Effector memory CD8-positive, alpha-beta T cell (primary cell): Measurements from ENCODE around the gene SMCO2.

Experiments used
- ATAC-seq: fragments of 150-1000 bp; cut with Tn5 transposase; replicated peaks from 2 replicates; pipeline ENCODE4 v1.10.0; 2021; ENCODE audit warnings: mild to moderate bottlenecking, moderate library complexity
- DNase-seq, 3 experiments: peaks; one replicate each; pipeline ENCODE4 v3.0.0; 2021
- H3K27ac Mint-ChIP-seq, 2 donors: one replicate each; pipeline ENCODE4 v1.8.0; 2022; ENCODE audit warnings: mild to moderate bottlenecking in 2 of 2, mixed read lengths in 2 of 2, moderate library complexity in 2 of 2
- H3K27me3 Mint-ChIP-seq, 2 donors: one replicate each; pipeline ENCODE4 v1.8.0; 2022; ENCODE audit warnings: mixed read lengths in 2 of 2
- H3K36me3 Mint-ChIP-seq: one replicate; pipeline ENCODE4 v1.8.0; 2022; ENCODE audit warnings: mild to moderate bottlenecking, moderate library complexity, mixed read lengths; ENCODE audit not compliant: insufficient read depth
- H3K4me1 Mint-ChIP-seq, 2 donors: one replicate each; pipeline ENCODE4 v1.8.0; 2022; ENCODE audit warnings: low read depth in 2 of 2, mixed read lengths in 2 of 2
- H3K4me3 Mint-ChIP-seq, 2 donors: one replicate each; pipeline ENCODE4 v1.8.0; 2022; ENCODE audit warnings: mild to moderate bottlenecking in 2 of 2, mixed read lengths in 2 of 2, moderate library complexity in 2 of 2
- H3K9me3 Mint-ChIP-seq, 2 donors: one replicate each; pipeline ENCODE4 v1.8.0; 2022; ENCODE audit warnings: mixed read lengths in 2 of 2
- total RNA-seq, 9 experiments: gene quantifications; one replicate each; lab custom pipeline; 2026; lab: John Stamatoyannopoulos, UW

Gene SMCO2
- total RNA-seq = 0 to 0.39 (median 0) reads per million in 9 experiments

DNA sequence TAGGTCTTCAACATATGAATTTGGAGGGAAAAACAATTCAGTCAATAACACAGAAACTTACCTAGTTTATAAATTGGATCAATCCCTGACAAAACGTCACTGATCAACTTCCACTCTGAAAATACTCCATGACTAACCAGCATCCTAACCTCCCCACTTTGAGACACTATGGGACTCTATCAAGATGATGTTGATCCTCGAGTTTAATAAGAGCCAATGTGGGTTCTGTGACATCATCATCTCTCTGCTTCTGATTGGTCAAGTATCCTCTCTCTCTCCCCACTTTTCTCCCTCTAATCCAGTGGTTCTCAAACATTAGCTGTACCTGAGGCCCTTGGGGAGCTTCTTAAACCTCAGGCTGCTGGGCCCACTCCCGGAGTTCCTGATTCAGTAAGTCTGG lies at the start of gene SMCO2:
TSS of gene SMCO2 (plus strand) at position 301 of the 400 bp plus-strand sequence. CDS start 23,896 bp downstream, outside the sequence.
- Mint-ChIP-seq H3K9me3 (peaks cover 2 to 14% of the 10 kb centered on the region in 2 donors), H3K4me3 (no peak within 1 kb of the TSS), H3K36me3 (no peaks in the 10 kb centered on the region), H3K27me3 (peaks cover 10 to 30% of the 10 kb centered on the region in 2 donors), H3K27ac (no peak within 1 kb of the TSS), H3K4me1 (no peaks in the 10 kb centered on the region)
- DNase-seq (no peak), ATAC-seq (no peak)

DNA sequence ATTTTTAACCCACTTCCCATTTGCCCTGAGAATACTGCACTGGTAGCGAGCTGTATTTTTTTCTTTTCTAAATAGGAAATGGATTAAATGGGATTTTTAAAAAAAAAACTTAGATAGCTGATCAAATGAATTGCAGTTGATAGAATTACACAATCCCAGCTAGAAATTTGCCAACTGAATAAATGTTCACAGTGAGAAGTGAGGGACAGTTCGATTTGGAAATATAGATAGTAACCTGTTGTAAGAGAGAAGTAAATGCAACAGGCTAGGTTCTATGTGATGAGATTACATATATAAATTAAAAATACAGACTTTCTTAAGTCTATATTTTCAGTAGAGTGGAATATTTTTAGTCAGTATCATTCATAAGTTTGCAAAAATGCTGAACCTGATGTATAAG lies 48.1 kb upstream of the SMCO2 start:
- no peaks in the 10 kb centered on the region for H3K9me3 Mint-ChIP-seq
- DNase-seq (no peak), ATAC-seq (no peak)
- no peak overlapping the region for H3K27ac Mint-ChIP-seq
- no peaks in the 10 kb centered on the region for H3K4me1 Mint-ChIP-seq
- no peak overlapping the region for H3K4me3 Mint-ChIP-seq
- H3K36me3 Mint-ChIP-seq = no peaks in the 10 kb centered on the region
- H3K27me3 Mint-ChIP-seq = peaks cover 0 to 5% of the 10 kb centered on the region in 2 donors

DNA sequence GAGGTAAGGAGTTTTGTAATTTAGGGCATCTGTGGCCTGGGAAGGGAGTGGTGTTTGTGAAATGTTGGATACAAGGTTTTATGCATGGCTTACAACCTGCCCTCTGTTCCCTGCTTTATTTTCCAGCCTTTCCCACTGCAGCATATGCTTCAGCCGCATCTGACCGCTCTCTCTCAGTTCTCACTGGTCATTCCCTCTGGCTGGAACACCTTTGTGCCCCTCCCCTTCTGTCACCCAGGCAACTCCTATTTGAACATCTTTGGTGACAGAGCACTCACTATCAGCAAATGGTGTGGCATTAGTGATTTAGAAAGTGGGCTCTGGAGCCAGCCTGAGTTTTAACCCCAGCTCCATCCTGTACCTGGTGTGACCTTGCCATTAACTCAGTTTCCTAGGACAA lies 47.5 kb upstream of the SMCO2 start:
- H3K4me1 Mint-ChIP-seq = no peaks in the 10 kb centered on the region
- ATAC-seq (no peak), DNase-seq (no peak)
- no peak overlapping the region for H3K4me3 Mint-ChIP-seq
- H3K9me3 Mint-ChIP-seq = no peaks in the 10 kb centered on the region
- no peaks in the 10 kb centered on the region for H3K36me3 Mint-ChIP-seq
- H3K27me3 Mint-ChIP-seq = peaks cover 0 to 5% of the 10 kb centered on the region in 2 donors
- no peak overlapping the region for H3K27ac Mint-ChIP-seq

DNA sequence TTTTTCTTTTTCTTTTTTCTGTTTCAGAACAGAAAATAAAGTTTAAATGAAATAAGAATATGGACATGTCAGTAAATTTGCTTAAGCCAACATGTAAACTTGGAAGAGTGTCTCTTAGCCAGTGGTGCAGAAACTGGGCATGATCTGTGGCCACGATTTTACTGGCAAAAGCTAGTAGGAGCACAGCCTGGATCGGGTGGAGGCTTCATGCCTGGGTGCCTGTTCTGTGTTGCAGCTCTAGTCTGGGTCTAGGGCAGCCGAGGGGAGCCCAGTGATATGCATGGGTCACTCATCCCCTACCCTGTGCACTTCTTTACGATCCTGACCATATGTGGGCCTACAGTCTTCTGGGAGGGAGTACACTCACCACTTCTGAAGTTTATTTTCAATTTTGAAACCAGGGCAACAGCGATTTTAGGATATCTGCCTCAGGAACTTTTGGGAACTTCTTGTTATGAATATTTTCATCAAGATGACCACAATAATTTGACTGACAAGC lies 45.6 kb upstream of the SMCO2 start:
- DNase-seq (no peak), ATAC-seq (no peak)
- Mint-ChIP-seq H3K9me3 (no peaks in the 10 kb centered on the region), H3K27me3 (peaks cover 0 to 4% of the 10 kb centered on the region in 2 donors), H3K27ac (no peak overlapping the region), H3K4me3 (no peak overlapping the region), H3K36me3 (no peaks in the 10 kb centered on the region), H3K4me1 (no peaks in the 10 kb centered on the region)

DNA sequence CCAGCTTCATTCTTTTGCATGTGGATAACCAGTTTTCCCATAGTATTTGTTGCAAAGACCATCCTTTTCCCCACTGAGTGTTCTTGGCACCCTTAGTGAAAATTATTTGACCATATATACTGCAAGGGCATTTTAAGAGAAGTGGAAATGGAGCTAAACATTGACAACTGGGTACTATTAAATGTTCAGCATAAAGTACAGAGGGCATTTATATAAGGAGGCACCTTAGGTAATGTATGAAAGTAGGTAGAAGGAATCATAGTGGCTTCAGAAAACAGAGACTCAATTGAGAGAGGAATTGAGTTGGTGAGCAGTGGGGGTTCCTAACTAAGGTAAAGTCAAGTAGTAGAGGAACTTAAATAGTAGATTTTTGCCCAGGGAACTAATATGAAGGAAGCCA lies 34.5 kb upstream of the SMCO2 start:
- ATAC-seq = no peak
- peaks cover 0 to 4% of the 10 kb centered on the region in 2 donors for H3K27me3 Mint-ChIP-seq
- H3K4me3 Mint-ChIP-seq = no peak overlapping the region
- no peaks in the 10 kb centered on the region for H3K36me3 Mint-ChIP-seq
- H3K9me3 Mint-ChIP-seq = no peaks in the 10 kb centered on the region
- DNase-seq = no peak
- H3K4me1 Mint-ChIP-seq = no peaks in the 10 kb centered on the region
- no peak overlapping the region for H3K27ac Mint-ChIP-seq

DNA sequence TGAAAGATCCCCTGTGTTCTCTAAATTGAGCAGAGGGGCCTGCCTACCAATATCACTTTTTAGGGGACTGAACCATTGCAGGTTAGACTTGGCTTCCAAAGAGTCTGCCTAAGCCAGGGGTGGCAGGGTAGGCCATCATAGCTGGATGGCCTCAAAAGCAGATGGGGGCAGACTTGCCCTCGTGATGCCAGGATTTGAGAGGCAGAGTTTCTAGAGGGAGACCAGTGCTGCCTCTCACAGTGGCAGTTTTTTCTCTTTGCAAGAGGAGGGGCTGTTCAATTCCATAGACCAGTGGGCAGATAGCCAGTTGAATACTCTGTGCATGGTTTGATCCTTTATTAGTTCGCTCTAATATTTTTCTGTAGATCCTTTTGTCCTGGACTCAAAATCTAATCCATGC lies 23.8 kb upstream of the SMCO2 start:
- H3K36me3 Mint-ChIP-seq = no peaks in the 10 kb centered on the region
- no peaks in the 10 kb centered on the region for H3K27me3 Mint-ChIP-seq
- ATAC-seq (no peak), DNase-seq (no peak)
- no peaks in the 10 kb centered on the region for H3K9me3 Mint-ChIP-seq
- no peak overlapping the region for H3K27ac Mint-ChIP-seq
- no peak overlapping the region for H3K4me3 Mint-ChIP-seq
- H3K4me1 Mint-ChIP-seq = no peaks in the 10 kb centered on the region

DNA sequence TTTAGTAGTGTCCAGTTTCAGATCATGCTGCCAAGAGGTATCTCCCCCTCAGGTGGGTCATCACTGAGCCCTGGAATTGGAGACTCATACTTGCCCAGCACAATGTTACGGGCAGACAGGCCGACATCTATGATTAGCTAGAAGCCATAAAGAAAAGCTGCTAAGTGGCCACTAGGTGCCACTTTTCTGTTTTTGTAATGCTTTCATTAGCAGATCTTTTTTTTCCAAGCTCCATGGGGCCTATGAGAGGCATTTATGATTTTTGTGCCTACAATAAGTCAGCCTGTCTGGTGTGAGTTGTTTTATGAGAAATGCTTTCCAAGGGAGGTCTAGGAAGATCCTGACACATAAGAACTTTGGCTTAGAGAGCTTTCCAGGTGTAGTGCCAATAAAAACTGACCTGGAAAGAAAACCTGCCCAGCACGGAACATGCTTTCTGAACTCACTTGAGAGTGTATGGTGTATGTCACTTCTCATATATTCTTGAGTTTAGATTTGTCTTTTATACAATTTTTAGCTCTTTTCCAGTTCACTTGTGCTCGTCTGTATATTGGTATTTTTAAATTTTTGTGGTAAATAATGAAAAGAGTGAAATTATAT lies 21.8 kb upstream of the SMCO2 start:
- ATAC-seq (no peak), DNase-seq (no peak)
- Mint-ChIP-seq H3K9me3 (no peaks in the 10 kb centered on the region), H3K4me1 (no peaks in the 10 kb centered on the region), H3K27ac (no peak overlapping the region), H3K27me3 (no peaks in the 10 kb centered on the region), H3K36me3 (no peaks in the 10 kb centered on the region), H3K4me3 (no peak overlapping the region)

DNA sequence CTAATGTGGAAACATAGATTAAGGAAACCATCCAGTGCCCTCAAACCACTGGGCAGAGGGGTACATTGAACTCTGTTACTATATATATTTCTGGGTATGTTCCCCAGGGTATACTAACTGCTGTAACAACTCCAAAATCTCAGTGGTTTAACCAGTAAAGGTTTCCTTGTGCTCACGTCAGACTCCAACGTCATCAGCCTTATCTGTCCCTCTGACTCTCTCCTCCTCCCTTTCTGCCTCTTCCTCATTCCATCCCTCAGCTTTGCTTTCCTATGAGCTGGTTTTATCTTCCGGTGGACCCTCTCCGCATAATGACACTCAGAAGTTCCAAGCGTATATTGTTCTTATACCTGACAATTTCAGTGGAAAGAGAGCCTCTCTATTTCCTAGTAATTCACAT lies 21.2 kb upstream of the SMCO2 start:
- Mint-ChIP-seq H3K27me3 (no peaks in the 10 kb centered on the region), H3K36me3 (no peaks in the 10 kb centered on the region), H3K4me1 (no peaks in the 10 kb centered on the region), H3K27ac (no peak overlapping the region), H3K9me3 (no peaks in the 10 kb centered on the region), H3K4me3 (no peak overlapping the region)
- DNase-seq = no peak
- no peak for ATAC-seq

DNA sequence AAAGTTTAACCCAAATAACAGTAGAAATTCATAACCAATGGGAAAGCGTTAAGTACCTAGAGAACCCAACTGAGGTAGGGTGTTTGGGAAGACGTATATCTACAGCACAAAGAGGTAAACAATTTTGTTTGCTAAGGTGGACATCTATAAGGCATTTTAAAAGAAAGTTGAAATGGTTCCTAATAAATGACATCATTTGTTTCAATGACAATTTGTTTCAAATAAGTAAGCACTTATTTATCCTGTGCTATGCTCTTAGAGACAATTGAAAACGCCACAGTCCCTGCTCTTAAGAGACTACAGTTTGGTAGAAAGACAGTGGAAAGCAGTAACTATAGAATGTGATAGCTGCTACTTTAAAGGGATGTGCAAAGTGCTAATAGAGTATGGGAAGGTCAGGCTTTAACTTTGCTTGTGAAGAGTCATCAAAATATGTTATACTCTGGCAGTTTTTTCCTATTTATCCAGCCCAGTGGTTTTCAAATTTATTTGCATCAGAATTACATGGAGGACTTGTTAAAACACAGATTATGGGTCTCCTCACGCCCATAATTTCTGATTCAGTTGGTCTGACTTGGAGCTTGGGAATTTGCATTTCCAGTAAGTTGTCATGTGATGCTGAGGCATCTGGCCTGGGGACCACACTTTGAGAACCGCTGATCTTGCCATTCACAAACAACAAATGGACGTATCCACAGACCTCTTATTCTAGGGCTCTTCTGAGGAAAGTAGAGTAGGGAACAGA lies 19.6 kb upstream of the SMCO2 start:
- Mint-ChIP-seq H3K9me3 (no peaks in the 10 kb centered on the region), H3K36me3 (no peaks in the 10 kb centered on the region), H3K4me1 (peaks cover 0 to 2% of the 10 kb centered on the region in 2 donors), H3K27me3 (peaks cover 8 to 10% of the 10 kb centered on the region in 2 donors), H3K27ac (no peak overlapping the region), H3K4me3 (no peak overlapping the region)
- DNase-seq (no peak), ATAC-seq (no peak)

DNA sequence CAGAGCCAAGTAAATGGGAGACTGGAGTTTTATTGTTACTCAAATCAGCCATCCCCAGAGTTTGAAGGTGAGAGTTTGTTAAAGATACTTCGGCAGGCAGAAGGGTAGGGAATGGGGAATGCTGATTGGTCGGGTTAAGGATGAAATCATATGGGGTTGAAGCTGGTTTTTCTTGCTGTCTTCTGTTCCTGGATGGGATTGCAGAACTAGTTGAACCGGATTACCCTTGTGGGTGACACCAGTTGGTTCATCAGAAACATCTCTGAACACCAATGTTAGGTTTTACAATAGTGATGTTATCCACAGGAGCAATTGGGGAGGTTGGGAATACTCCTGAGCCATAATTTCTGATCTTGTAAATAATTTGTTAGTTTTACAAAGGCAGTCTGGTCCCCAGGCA lies 18.7 kb upstream of the SMCO2 start:
- Mint-ChIP-seq H3K9me3 (no peaks in the 10 kb centered on the region), H3K27me3 (peaks cover 14 to 15% of the 10 kb centered on the region in 2 donors), H3K27ac (no peak overlapping the region), H3K4me3 (no peak overlapping the region), H3K4me1 (peaks cover 0 to 2% of the 10 kb centered on the region in 2 donors), H3K36me3 (no peaks in the 10 kb centered on the region)
- no peak for DNase-seq
- no peak for ATAC-seq

DNA sequence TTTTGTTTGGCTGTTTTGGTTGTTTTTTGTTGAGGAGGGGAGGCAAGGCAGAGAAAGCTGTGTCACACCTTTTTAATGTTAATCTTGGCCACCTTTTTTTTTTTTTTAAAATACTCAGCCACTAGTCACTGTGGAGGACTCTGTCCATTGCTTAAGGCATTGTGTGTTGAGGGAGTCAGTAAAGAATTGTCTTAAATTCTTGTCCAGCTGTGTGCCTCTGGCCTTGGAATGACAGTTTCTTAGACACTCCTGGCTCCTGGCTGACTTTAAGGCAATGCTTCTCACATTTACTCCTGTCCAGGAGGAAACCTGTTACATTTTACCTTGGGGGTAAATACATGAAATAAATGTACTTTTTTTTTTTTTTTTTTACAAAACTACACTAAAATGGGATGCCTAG lies 18.1 kb upstream of the SMCO2 start:
- DNase-seq (no peak), ATAC-seq (no peak)
- H3K9me3 Mint-ChIP-seq = no peaks in the 10 kb centered on the region
- no peak overlapping the region for H3K27ac Mint-ChIP-seq
- no peak overlapping the region for H3K4me3 Mint-ChIP-seq
- peaks cover 14 to 15% of the 10 kb centered on the region in 2 donors for H3K27me3 Mint-ChIP-seq
- H3K4me1 Mint-ChIP-seq = peaks cover 0 to 2% of the 10 kb centered on the region in 2 donors
- no peaks in the 10 kb centered on the region for H3K36me3 Mint-ChIP-seq

DNA sequence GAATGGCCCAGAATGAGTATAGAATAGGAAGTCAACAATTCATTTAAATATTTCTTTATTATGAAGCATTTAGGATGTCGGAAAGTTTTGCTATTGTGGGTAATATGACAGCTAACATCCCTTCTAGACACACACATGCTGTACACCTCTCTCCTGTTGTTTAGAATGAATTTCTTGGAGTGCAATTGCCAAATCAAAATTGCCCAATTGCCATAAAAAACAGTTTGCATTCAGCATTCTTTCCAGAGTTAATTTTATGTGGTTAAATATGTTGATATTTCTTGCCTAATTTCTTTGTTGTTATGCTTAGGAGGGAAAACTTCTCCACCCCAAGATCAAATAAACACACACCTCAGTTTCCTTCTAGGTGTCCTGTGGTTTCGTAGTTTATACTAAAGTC lies 16.9 kb upstream of the SMCO2 start:
- no peak for ATAC-seq
- Mint-ChIP-seq H3K27ac (no peak overlapping the region), H3K4me1 (peaks cover 0 to 2% of the 10 kb centered on the region in 2 donors), H3K27me3 (peaks cover 14 to 15% of the 10 kb centered on the region in 2 donors), H3K36me3 (no peaks in the 10 kb centered on the region), H3K4me3 (no peak overlapping the region), H3K9me3 (no peaks in the 10 kb centered on the region)
- DNase-seq = no peak

DNA sequence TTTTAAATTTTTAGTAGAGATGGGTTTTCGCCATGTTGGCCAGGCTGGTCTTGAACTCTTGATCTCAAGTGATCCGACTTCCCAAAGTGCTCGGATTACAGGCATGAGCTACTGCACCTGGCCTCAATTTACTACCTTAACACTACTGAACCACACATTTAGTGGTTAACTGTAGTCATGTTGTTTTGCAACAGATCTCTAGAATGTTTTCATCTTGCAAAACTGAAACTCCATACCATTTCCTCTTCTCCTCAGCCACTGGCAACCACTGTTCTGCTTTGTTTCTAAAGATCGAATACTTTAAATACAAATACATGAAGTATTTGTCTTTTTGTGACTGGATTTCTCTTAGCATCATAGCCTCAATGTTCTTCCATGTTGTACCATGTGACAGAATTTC lies 15.4 kb upstream of the SMCO2 start:
- Mint-ChIP-seq H3K36me3 (no peaks in the 10 kb centered on the region), H3K9me3 (no peaks in the 10 kb centered on the region), H3K27ac (no peak overlapping the region), H3K4me3 (no peak overlapping the region), H3K4me1 (peaks cover 2 to 6% of the 10 kb centered on the region in 2 donors), H3K27me3 (peaks cover 14 to 24% of the 10 kb centered on the region in 2 donors)
- DNase-seq = no peak
- no peak for ATAC-seq
